ENCODE data around the gene CENPT.

- no peak for TF ChIP-seq CTCF (IDR thresholded peaks at IDR 0.05)
- no peak for TF ChIP-seq EZH2phosphoT487 (IDR thresholded peaks at IDR 0.05)
Measured at GRCh38 chr16:67855789-67856188, 8.3 kb upstream of the CENPT start.

Data from neural progenitor cell (in vitro differentiated cells).